Hepatocyte (in vitro differentiated cells): ENCODE results near the gene CDH10. TPM values are rescaled to one million over a fixed set of nuclear protein-coding genes. Genes with fewer than 3 reads are reported as not detected.

Experiments used
- DNase-seq: peaks from one replicate; pipeline ENCODE4 v3.0.0-alpha.2; 2016; ENCODE audit warnings: low spot score
- H2AFZ ChIP-seq: fragments of 200-600 bp; sonication (generic); 2 replicates; pipeline ENCODE4 v1.6.0; 2016; ENCODE audit warnings: antibody characterized with exemption, mild to moderate bottlenecking
- H3K27ac ChIP-seq: fragments of 200-600 bp; sonication (generic); 2 replicates; pipeline ENCODE4 v1.5.1; 2016; ENCODE audit warnings: mild to moderate bottlenecking
- H3K27me3 ChIP-seq: fragments of 200-600 bp; sonication (generic); 2 replicates; pipeline ENCODE4 v1.6.1; 2016
- H3K36me3 ChIP-seq: fragments of 200-600 bp; sonication (generic); replicated peaks from 2 replicates; pipeline ENCODE4 v1.5.1; 2016; ENCODE audit warnings: low read depth; ENCODE audit not compliant: insufficient read depth
- H3K4me1 ChIP-seq: fragments of 200-600 bp; sonication (generic); 2 replicates; pipeline ENCODE4 v1.5.1; 2016; ENCODE audit warnings: mild to moderate bottlenecking, moderate library complexity; ENCODE audit not compliant: insufficient read depth
- H3K4me2 ChIP-seq: fragments of 200-600 bp; sonication (generic); 2 replicates; pipeline ENCODE4 v1.6.0; 2016
- H3K4me3 ChIP-seq: fragments of 200-600 bp; sonication (generic); 2 replicates; pipeline ENCODE4 v1.5.1; 2016; ENCODE audit warnings: mild to moderate bottlenecking
- H3K79me2 ChIP-seq: fragments of 200-600 bp; sonication (generic); 2 replicates; pipeline ENCODE4 v1.6.0; 2017; ENCODE audit warnings: mild to moderate bottlenecking
- H3K9me2 ChIP-seq: fragments of 200-600 bp; sonication (generic); replicated peaks from 2 replicates; pipeline ENCODE4 v1.6.0; 2017; ENCODE audit warnings: mild to moderate bottlenecking; ENCODE audit not compliant: insufficient read depth
- H3K9me3 ChIP-seq: fragments of 200-600 bp; sonication (generic); 2 replicates; pipeline ENCODE4 v1.5.1; 2016; ENCODE audit warnings: low read depth, mild to moderate bottlenecking
- H4K20me1 ChIP-seq: fragments of 200-600 bp; sonication (generic); 2 replicates; pipeline ENCODE4 v1.6.0; 2016; ENCODE audit warnings: mild to moderate bottlenecking; ENCODE audit not compliant: insufficient read depth, poor library complexity, severe bottlenecking
- CTCF ChIP-seq: fragments of 200-600 bp; sonication (generic); IDR thresholded peaks from 2 replicates; pipeline ENCODE4 v1.5.1; 2016; ENCODE audit warnings: antibody characterized with exemption, mild to moderate bottlenecking; ENCODE audit not compliant: poor library complexity
- EZH2 ChIP-seq: fragments of 200-600 bp; sonication (generic); IDR thresholded peaks from 2 replicates; pipeline ENCODE4 v1.6.1; 2016; ENCODE audit warnings: antibody characterized with exemption, mild to moderate bottlenecking, borderline replicate concordance
- EZH2phosphoT487 ChIP-seq: fragments of 200-600 bp; sonication (generic); IDR thresholded peaks from one replicate; pipeline ENCODE4 v1.6.1; 2018; ENCODE audit warnings: antibody characterized with exemption, mild to moderate bottlenecking, low read depth, moderate library complexity; ENCODE audit not compliant: unreplicated experiment, severe bottlenecking
- WGBS: methylation state at CpG from one replicate; pipeline ENCODE4 v1.1.6; 2016; ENCODE audit warnings: low lambda C conversion rate; ENCODE audit errors: missing lambda C conversion rate; 5-methylcytosine and 5-hydroxymethylcytosine counted together
- polyA plus RNA-seq: library from polyadenylated mRNA; unstranded; fragments of >200 nt; fragmentation: Nextera tagmentation; extraction: Ambion mirVana; gene quantifications from 2 replicates; pipeline ENCODE4 v1.2.1, GENCODE V29; 2016
- total RNA-seq: library from RNA; depleted of rRNA; stranded (reverse); fragments of >200 nt; gene quantifications from 2 replicates; pipeline ENCODE4 v1.2.3, GENCODE V29; 2014

CDH10 gene
- total and polyA plus RNA-seq, 2 experiments from 2014 or later: 3.2 to 4.9 TPM

GRCh38 chr5:24566933-24567332, 77.8 kb downstream of the CDH10 start:
- no peak overlapping the region for H3K4me3 ChIP-seq
- no peaks in the 10 kb centered on the region for H3K27me3 ChIP-seq
- H3K36me3 ChIP-seq: no peaks in the 10 kb centered on the region
- TF ChIP-seq EZH2 (no peak), EZH2phosphoT487 (no peak), CTCF (no peak)
- H3K27ac ChIP-seq: no peak overlapping the region
- no peak overlapping the region for H3K4me2 ChIP-seq
- H3K9me3 ChIP-seq: no peaks in the 10 kb centered on the region
- H4K20me1 ChIP-seq: no peaks in the 10 kb centered on the region
- DNase-seq: no peak
- H3K9me2 ChIP-seq: no peaks in the 10 kb centered on the region
- no peaks in the 10 kb centered on the region for H3K4me1 ChIP-seq
- no peaks in the 10 kb centered on the region for H3K79me2 ChIP-seq
- H2AFZ ChIP-seq: no peak overlapping the region

GRCh38 chr5:24555229-24555628, 89.5 kb downstream of the CDH10 start:
- H3K4me3 ChIP-seq: no peak overlapping the region
- no peak overlapping the region for H3K27ac ChIP-seq
- no peaks in the 10 kb centered on the region for H3K79me2 ChIP-seq
- no peak for TF ChIP-seq EZH2
- TF ChIP-seq CTCF: no peak
- TF ChIP-seq EZH2phosphoT487: no peak
- H3K4me2 ChIP-seq: no peak overlapping the region
- no peak overlapping the region for H2AFZ ChIP-seq
- H3K4me1 ChIP-seq: no peaks in the 10 kb centered on the region
- no peaks in the 10 kb centered on the region for H3K27me3 ChIP-seq
- H4K20me1 ChIP-seq: no peaks in the 10 kb centered on the region
- 68% methylated on average over 4 of the region's 4 CpGs for WGBS
- no peaks in the 10 kb centered on the region for H3K36me3 ChIP-seq
- H3K9me2 ChIP-seq: no peaks in the 10 kb centered on the region
- no peaks in the 10 kb centered on the region for H3K9me3 ChIP-seq
- no peak for DNase-seq

- Histone ChIP-seq H4K20me1 (no peaks in the 10 kb centered on the region), H3K4me2 (no peak overlapping the region), H3K27me3 (no peaks in the 10 kb centered on the region), H3K79me2 (no peaks in the 10 kb centered on the region), H3K9me2 (no peaks in the 10 kb centered on the region), H3K36me3 (no peaks in the 10 kb centered on the region), H3K4me1 (no peaks in the 10 kb centered on the region), H3K9me3 (no peaks in the 10 kb centered on the region), H3K4me3 (no peak overlapping the region), H2AFZ (no peak overlapping the region), H3K27ac (no peak overlapping the region)
- WGBS: 31% methylated on average over 2 of the region's 2 CpGs
- TF ChIP-seq EZH2 (no peak), EZH2phosphoT487 (peak; percentile 60)
- peak; percentile 11 for DNase-seq
These were observed 97.6 kb downstream of the CDH10 start for GRCh38 chr5:24547132-24547531.

DNA sequence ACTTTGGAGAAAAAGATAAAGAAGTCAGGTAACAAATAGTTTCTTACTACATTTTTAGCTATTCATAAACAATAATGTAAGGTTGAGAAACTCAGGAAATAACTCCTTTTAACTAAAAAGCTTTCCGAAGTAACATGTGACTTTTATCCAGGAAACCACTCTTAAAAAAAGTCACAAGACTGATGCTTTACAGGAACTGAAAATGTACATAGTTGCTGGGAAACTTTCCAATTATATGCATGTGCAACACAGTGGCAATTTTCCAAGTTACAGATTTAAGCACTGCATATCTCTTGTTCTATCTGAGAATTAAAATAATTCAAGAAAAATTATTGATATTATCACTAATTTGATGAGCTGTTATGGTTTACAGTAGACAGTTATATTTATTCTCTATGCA, 105.2 kb downstream of the CDH10 start:
- WGBS: 56% methylated on average over 1 of the region's 1 CpG
- peak; percentile 24 for DNase-seq
- peaks cover 5% of the 10 kb centered on the region for H3K4me1 ChIP-seq

More for the DNA sequence above, 105.2 kb downstream of the CDH10 start:
- Histone ChIP-seq H3K4me2 (no peak overlapping the region), H3K36me3 (no peaks in the 10 kb centered on the region), H3K79me2 (no peaks in the 10 kb centered on the region), H3K27ac (peak overlapping the region; percentile 25), H3K27me3 (no peaks in the 10 kb centered on the region), H3K9me2 (no peaks in the 10 kb centered on the region), H3K9me3 (no peaks in the 10 kb centered on the region), H2AFZ (no peak overlapping the region), H3K4me3 (no peak overlapping the region), H4K20me1 (no peaks in the 10 kb centered on the region)
- TF ChIP-seq CTCF (no peak), EZH2 (no peak), EZH2phosphoT487 (no peak)
